OCI-LY7 (cell line): ENCODE results near the gene TMEM87A.

Experiments
- CTCF ChIP-seq: fragments of 200-600 bp; sonication (generic); conservative IDR thresholded peaks from 2 replicates; pipeline ENCODE4 v1.5.1; 2014; ENCODE audit warnings: mild to moderate bottlenecking, antibody characterized with exemption, low read length, moderate library complexity, mixed read lengths
- EZH2phosphoT487 ChIP-seq: fragments of 200-600 bp; sonication (generic); IDR thresholded peaks from 2 replicates; pipeline ENCODE4 v1.6.1; 2018; ENCODE audit warnings: low read depth, borderline replicate concordance, mild to moderate bottlenecking, mixed run types, antibody characterized with exemption, low read length, moderate library complexity, mixed read lengths

- TF ChIP-seq CTCF (no peak), EZH2phosphoT487 (no peak)
Measured at GRCh38 chr15:42165106-42165505, 108.1 kb downstream of the TMEM87A start.
